ENCODE measurements around the gene RNASEH1. TPM values are rescaled to one million over a fixed set of nuclear protein-coding genes. Genes with fewer than 3 reads are reported as not detected.
"Not testable (repeated sequence)": the region's sequence is repeated elsewhere in the genome, so short reads cannot be mapped to it uniquely, and the experiment has no call there.

RNASEH1 gene
- total RNA-seq, 1 donor from 2014 or later: 20.9 TPM

- no peak for ATAC-seq
- intact Hi-C loops (cut with DNase I): no loop called here
- no peak for DNase-seq (ENCODE audit: missing footprints)
These were observed 55.1 kb downstream of the RNASEH1 start for GRCh38 chr2:3503046-3503445.

- no peak for ATAC-seq
- no peak for DNase-seq (ENCODE audit: missing footprints)
- intact Hi-C loops (cut with DNase I): no loop called here
These were observed 57.7 kb downstream of the RNASEH1 start for GRCh38 chr2:3500326-3500899.

- ATAC-seq: no peak
- peak; percentile 25 for DNase-seq (ENCODE audit: missing footprints)
- intact Hi-C loops (cut with DNase I): no loop called here
These were observed 59.2 kb downstream of the RNASEH1 start for GRCh38 chr2:3498783-3499394.

- intact Hi-C loops (cut with DNase I); DNase-seq (ENCODE audit: missing footprints); ATAC-seq: not testable (repeated sequence)
These were observed 61.4 kb downstream of the RNASEH1 start for GRCh38 chr2:3496708-3497080.

Other genes starting within 250 kb of the RNASEH1 start
- 10.2 TPM for gene EIPR1, start 180.5 kb downstream of the RNASEH1 start, total RNA-seq
- gene TRAPPC12, start 178.6 kb downstream of the RNASEH1 start, total RNA-seq: 110 TPM
- 160 TPM for gene ADI1, start 38.8 kb downstream of the RNASEH1 start, total RNA-seq
- gene RPS7, start 16.9 kb upstream of the RNASEH1 start, total RNA-seq: 657 TPM
- gene COLEC11, start 36.8 kb upstream of the RNASEH1 start, total RNA-seq: 1.9 TPM
- not detected for gene ALLC, start 99.9 kb upstream of the RNASEH1 start, total RNA-seq
- not detected for gene DCDC2C, start 145.2 kb upstream of the RNASEH1 start, total RNA-seq

All from Right ventricle myocardium inferior (tissue), 1 donor.